Mesothelial cell of epicardium (in vitro differentiated cells): ENCODE measurements around the gene SPIRE2. TPM values are rescaled to one million over a fixed set of nuclear protein-coding genes. Genes with fewer than 3 reads are reported as not detected.

Source experiments
- DNase-seq, 2 experiments: peaks; one replicate each; pipeline ENCODE4 v3.0.0; 2021; ENCODE audit warnings: low spot score in 2 of 2; ENCODE audit not compliant: unreplicated experiment in 2 of 2
- H3K27ac Mint-ChIP-seq: 2 replicates; pipeline ENCODE4 v1.8.0; 2021; ENCODE audit warnings: mixed read lengths
- H3K27me3 Mint-ChIP-seq: 2 replicates; pipeline ENCODE4 v1.8.0; 2021; ENCODE audit warnings: low read depth, mixed read lengths
- H3K36me3 Mint-ChIP-seq: 2 replicates; pipeline ENCODE4 v1.8.0; 2021; ENCODE audit warnings: mixed read lengths
- H3K4me1 Mint-ChIP-seq: 2 replicates; pipeline ENCODE4 v1.8.0; 2021; ENCODE audit warnings: mixed read lengths
- H3K4me3 Mint-ChIP-seq: 2 replicates; pipeline ENCODE4 v1.8.0; 2021; ENCODE audit warnings: mild to moderate bottlenecking, moderate library complexity, mixed read lengths
- H3K9me3 Mint-ChIP-seq: 2 replicates; pipeline ENCODE4 v1.8.0; 2021; ENCODE audit warnings: mixed read lengths
- total RNA-seq: library from RNA; stranded (reverse); gene quantifications from 3 replicates; pipeline ENCODE4 v1.2.1, GENCODE V29; 2021
- TF ChIP-seq, protein P1 (sequence below): fragments of 200-600 bp; sonication (generic); IDR thresholded peaks from one replicate; pipeline ENCODE4 v1.5.0; 2021; ENCODE audit warnings: antibody characterized with exemption; ENCODE audit not compliant: unreplicated experiment

The SPIRE2 gene
- total RNA-seq, 1 donor from 2014 or later: 6.8 TPM

DNA sequence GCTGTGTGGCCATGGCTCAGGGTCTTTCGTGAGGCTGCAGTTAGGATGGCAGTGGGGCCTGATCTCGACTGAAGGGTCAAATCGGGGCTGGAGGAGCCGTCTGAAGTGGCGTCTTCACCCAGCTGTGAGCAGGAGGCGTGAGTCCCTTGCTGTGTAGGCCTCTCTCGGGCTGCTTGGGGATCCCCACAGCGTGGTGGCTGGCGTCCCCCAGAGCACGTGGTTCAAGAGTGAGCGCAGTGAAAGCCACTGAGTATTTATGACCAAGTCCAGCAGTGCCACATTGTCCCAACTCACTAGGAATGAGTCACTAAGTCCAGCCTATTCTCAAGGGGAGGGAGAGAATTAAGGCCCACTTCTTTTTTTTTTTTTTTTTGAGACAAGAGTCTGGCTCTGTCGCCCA, 33.4 kb downstream of the SPIRE2 start:
- Mint-ChIP-seq H3K4me3 (no peak overlapping the region), H3K4me1 (peaks cover 16% of the 10 kb centered on the region), H3K27ac (no peak overlapping the region), H3K9me3 (no peaks in the 10 kb centered on the region), H3K36me3 (no peaks in the 10 kb centered on the region), H3K27me3 (no peaks in the 10 kb centered on the region)
- TF ChIP-seq, protein P1, sequence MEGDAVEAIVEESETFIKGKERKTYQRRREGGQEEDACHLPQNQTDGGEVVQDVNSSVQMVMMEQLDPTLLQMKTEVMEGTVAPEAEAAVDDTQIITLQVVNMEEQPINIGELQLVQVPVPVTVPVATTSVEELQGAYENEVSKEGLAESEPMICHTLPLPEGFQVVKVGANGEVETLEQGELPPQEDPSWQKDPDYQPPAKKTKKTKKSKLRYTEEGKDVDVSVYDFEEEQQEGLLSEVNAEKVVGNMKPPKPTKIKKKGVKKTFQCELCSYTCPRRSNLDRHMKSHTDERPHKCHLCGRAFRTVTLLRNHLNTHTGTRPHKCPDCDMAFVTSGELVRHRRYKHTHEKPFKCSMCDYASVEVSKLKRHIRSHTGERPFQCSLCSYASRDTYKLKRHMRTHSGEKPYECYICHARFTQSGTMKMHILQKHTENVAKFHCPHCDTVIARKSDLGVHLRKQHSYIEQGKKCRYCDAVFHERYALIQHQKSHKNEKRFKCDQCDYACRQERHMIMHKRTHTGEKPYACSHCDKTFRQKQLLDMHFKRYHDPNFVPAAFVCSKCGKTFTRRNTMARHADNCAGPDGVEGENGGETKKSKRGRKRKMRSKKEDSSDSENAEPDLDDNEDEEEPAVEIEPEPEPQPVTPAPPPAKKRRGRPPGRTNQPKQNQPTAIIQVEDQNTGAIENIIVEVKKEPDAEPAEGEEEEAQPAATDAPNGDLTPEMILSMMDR: no peak
- no peak for DNase-seq

- DNase-seq: no peak
- TF ChIP-seq, protein P1: no peak
- no peak overlapping the region for H3K27ac Mint-ChIP-seq
- H3K27me3 Mint-ChIP-seq: no peaks in the 10 kb centered on the region
- no peaks in the 10 kb centered on the region for H3K9me3 Mint-ChIP-seq
- no peak overlapping the region for H3K4me3 Mint-ChIP-seq
- no peaks in the 10 kb centered on the region for H3K36me3 Mint-ChIP-seq
- peaks cover 16% of the 10 kb centered on the region for H3K4me1 Mint-ChIP-seq
Observed at GRCh38 chr16:89862732-89863131, 34.5 kb downstream of the SPIRE2 start.

DNA sequence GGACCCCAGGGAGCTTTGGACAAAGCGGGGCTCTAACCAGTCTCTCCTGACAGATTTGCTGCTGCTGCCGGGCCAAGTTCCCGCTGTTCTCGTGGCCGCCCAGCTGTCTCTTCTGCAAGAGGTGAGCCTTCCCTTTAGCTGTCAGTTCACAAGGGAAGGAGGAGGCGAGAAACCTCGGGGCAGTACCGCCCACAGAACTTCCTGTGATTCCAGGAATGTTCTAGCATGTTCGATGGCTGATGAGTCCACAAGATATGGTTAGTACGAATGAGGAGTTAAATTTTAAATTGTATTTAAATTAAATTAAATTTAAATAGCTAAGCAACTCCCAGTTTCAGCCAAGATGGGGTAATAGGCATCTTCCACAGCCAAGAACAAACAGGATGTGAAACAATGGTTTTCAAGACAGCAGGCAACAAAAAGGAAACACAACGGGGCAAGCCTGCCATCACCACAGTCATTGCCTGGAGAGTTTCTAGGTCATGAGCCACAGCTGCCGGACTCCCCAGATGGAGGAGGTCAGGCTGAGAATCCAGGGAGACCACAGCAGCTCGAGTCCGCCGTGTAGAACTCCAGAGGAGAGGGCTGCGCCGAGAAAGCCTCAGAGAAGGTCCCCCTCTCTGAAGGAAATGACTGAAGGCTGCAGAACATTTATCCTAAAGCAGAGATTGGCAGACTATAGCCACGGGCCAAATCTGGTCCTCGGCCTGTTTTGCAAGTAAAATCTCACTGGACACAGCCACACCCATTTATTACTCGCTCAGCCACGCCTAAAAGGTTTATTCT, 35.7 kb downstream of the SPIRE2 start:
- TF ChIP-seq, protein P1: no peak
- no peak for DNase-seq
- Mint-ChIP-seq H3K4me3 (no peak overlapping the region), H3K27ac (peak overlapping the region; percentile 36), H3K36me3 (no peaks in the 10 kb centered on the region), H3K9me3 (no peaks in the 10 kb centered on the region), H3K27me3 (no peaks in the 10 kb centered on the region), H3K4me1 (peaks cover 16% of the 10 kb centered on the region)

- H3K4me1 Mint-ChIP-seq: peaks cover 16% of the 10 kb centered on the region
- no peaks in the 10 kb centered on the region for H3K36me3 Mint-ChIP-seq
- H3K9me3 Mint-ChIP-seq: no peaks in the 10 kb centered on the region
- TF ChIP-seq, protein P1: no peak
- no peak overlapping the region for H3K4me3 Mint-ChIP-seq
- H3K27ac Mint-ChIP-seq: peak overlapping the region; percentile 69
- H3K27me3 Mint-ChIP-seq: no peaks in the 10 kb centered on the region
- no peak for DNase-seq
Observed at GRCh38 chr16:89864527-89864820, 36.2 kb downstream of the SPIRE2 start.

DNA sequence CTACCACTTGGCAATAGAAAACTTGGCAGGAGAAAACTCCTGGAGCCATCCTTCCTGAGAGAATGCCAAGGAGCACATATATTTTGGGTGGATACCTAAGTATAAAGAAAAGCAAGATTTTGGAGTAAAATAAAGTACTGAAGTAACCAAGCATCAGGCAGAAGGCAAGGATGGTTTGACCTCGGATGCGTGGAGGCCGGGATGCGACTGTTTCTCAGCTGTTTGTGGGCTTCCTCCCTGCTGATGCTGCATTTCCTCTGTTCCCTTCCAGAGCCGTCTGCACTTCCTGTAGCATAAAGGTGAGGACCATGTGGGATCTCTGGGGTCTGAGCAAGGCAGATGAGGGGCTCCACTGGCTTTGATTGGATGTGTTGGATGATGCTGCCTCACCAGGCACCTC, 39.6 kb downstream of the SPIRE2 start:
- Mint-ChIP-seq H3K36me3 (no peaks in the 10 kb centered on the region), H3K4me1 (peaks cover 22% of the 10 kb centered on the region), H3K4me3 (no peak overlapping the region), H3K27ac (no peak overlapping the region), H3K9me3 (no peaks in the 10 kb centered on the region), H3K27me3 (no peaks in the 10 kb centered on the region)
- TF ChIP-seq, protein P1: no peak
- no peak for DNase-seq
